AG04450 (cell line): ENCODE measurements around the gene THSD1. TPM values are rescaled to one million over a fixed set of nuclear protein-coding genes. Genes with fewer than 3 reads are reported as not detected.

Experiments used
- CTCF ChIA-PET: fragments of 300-600, 350-600 bp; formaldehyde crosslinking; extraction: SDS; loops from one replicate; lab custom pipeline; 2022; ENCODE audit warnings: antibody characterized with exemption, inconsistent platforms; lab: Charles Lee
- POLR2A ChIA-PET: fragments of 350-600 bp; formaldehyde crosslinking; extraction: SDS; loops from one replicate; lab custom pipeline; 2021; ENCODE audit warnings: antibody characterized with exemption, inconsistent platforms; lab: Yijun Ruan, JAX
- DNase-seq: peaks from one replicate; pipeline ENCODE4 v3.0.0-alpha.2; 2011; ENCODE audit warnings: low read depth, low spot score
- H3K27ac ChIP-seq: one replicate; pipeline ENCODE4 v1.5.1; 2012; ENCODE audit warnings: low read depth, low read length, control low read depth
- H3K27me3 ChIP-seq: one replicate; pipeline ENCODE4 v1.6.0; 2012; ENCODE audit warnings: low read length; ENCODE audit not compliant: control insufficient read depth, insufficient read depth
- H3K4me3 ChIP-seq: 2 replicates; pipeline ENCODE4 v1.5.1; 2011; ENCODE audit warnings: mild to moderate bottlenecking, low read depth, low read length, control low read depth
- H3K9me3 ChIP-seq: 2 replicates; pipeline ENCODE4 v1.5.1; 2012; ENCODE audit warnings: low read length; ENCODE audit not compliant: control insufficient read depth, insufficient read depth
- polyA plus RNA-seq: library from polyadenylated mRNA; depleted of rRNA; stranded (reverse); fragments of >200 nt; gene quantifications from 2 replicates; pipeline ENCODE4 v1.2.3, GENCODE V29; 2011
- TF ChIP-seq, protein P1 (sequence below): IDR thresholded peaks from 2 replicates; pipeline ENCODE4 v1.5.1; 2011; ENCODE audit warnings: low read depth, low read length, control low read depth, inconsistent platforms

Gene THSD1
- polyA plus RNA-seq, 1 experiment: 7.9 TPM

DNA sequence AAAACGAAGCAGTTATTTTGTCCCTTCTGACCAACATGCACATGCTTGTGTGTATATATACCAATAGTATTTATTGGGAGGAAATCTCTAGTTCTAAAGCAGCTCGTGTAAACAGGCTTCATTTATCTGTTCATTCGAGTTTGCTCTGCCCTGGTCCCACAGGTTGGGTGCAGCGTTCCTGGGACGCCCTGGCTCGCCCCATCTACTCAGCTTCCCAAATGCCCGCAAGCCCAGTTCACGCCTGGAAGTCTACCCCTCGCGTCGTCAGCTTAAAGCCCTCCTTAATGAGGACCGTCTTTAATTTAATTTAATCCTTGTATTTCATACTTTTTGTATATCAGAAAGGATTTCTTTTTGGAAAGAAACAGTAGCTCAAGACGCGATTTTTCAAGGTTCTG is 604 bp downstream of the THSD1 start:
- ChIA-PET POLR2A (no interaction called here), CTCF (interaction anchor here (1.6 to 3.9 kb wide), 2 partner anchors 44 to 45 kb away, joined by 4 to 19 read pairs; no protein-coding TSS in a partner anchor)
- Histone ChIP-seq H3K27ac (no peak overlapping the region), H3K27me3 (no peaks in the 10 kb centered on the region), H3K4me3 (peak overlapping the region; percentile 74), H3K9me3 (no peaks in the 10 kb centered on the region; the same call in 1 of the 2 replicates)
- no peak for DNase-seq
- TF ChIP-seq, protein P1, sequence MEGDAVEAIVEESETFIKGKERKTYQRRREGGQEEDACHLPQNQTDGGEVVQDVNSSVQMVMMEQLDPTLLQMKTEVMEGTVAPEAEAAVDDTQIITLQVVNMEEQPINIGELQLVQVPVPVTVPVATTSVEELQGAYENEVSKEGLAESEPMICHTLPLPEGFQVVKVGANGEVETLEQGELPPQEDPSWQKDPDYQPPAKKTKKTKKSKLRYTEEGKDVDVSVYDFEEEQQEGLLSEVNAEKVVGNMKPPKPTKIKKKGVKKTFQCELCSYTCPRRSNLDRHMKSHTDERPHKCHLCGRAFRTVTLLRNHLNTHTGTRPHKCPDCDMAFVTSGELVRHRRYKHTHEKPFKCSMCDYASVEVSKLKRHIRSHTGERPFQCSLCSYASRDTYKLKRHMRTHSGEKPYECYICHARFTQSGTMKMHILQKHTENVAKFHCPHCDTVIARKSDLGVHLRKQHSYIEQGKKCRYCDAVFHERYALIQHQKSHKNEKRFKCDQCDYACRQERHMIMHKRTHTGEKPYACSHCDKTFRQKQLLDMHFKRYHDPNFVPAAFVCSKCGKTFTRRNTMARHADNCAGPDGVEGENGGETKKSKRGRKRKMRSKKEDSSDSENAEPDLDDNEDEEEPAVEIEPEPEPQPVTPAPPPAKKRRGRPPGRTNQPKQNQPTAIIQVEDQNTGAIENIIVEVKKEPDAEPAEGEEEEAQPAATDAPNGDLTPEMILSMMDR: no peak

DNA sequence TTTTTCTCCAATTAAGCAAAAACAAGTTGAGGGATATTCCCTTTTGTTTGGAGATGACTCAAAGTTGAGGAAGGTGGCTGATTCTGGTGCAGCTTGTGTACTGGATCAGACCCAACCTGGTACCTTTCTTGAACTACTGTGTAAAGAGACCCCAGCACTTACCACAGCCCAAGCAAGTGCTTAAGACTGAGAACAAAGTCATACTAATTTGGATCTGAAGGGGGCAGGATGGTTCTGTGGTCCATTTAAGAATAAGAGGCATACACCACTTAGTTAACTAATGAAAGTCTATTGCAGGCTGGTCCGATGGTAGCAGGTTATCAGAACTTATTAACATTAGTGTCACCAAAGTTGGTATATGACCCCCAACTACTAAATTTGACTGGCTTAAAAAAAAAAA is 6.3 kb downstream of the THSD1 start:
- H3K27me3 ChIP-seq: no peaks in the 10 kb centered on the region
- ChIA-PET POLR2A (no interaction called here), CTCF (no interaction called here)
- no peaks in the 10 kb centered on the region for H3K9me3 ChIP-seq
- no peak overlapping the region for H3K27ac ChIP-seq
- TF ChIP-seq, protein P1: peak; percentile 30
- DNase-seq: no peak
- H3K4me3 ChIP-seq: no peak overlapping the region

DNA sequence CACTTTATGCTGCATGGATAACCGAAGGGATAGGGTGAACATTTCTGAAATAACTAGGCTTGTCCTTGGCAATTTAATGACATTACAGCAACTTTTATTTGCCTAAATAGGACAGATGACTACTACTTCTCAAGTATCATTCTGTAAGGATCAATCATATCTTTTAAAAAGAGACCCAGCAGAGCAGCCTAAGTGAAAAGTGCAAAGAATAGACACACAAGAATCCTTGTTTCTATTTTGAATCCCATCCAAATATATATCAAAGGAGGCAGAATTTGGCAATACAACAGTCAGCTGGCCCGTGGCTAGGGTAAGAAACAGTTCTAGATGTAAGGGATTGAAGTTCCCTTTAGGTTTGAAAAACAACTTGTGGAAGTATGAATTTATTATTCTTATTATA is 6.9 kb downstream of the THSD1 start:
- TF ChIP-seq, protein P1: no peak
- POLR2A ChIA-PET: no interaction called here
- DNase-seq: no peak

DNA sequence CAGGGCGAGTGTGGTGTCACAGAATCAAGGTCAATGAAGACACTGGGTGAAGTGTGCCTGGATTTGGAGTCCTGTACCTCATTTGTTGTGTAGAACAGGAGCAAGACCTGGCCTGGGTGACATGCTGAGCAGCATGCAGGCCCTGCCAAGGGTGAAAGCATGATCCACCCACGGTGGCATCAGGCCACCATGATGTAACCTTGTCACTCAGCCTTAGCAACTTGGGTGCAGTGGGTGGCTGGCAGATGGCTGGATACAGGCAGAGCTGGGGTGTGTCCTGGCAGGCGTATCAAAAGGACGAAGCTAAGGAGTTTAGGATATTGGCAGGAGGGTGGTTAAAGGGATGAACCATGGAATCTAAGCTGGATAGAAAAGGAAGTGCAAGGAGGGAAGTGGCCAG is 10.3 kb downstream of the THSD1 start:
- CTCF ChIA-PET: no interaction called here
- Histone ChIP-seq H3K9me3 (no peaks in the 10 kb centered on the region), H3K27me3 (no peaks in the 10 kb centered on the region), H3K4me3 (no peak overlapping the region), H3K27ac (no peak overlapping the region)
- POLR2A ChIA-PET: no interaction called here
- TF ChIP-seq, protein P1: no peak
- DNase-seq: no peak

More for the DNA sequence above, 6.9 kb downstream of the THSD1 start:
- Histone ChIP-seq H3K4me3 (no peak overlapping the region), H3K27me3 (no peaks in the 10 kb centered on the region), H3K9me3 (no peaks in the 10 kb centered on the region), H3K27ac (no peak overlapping the region)
- CTCF ChIA-PET: interaction anchor here (1.5 kb wide), 1 partner anchor 52 kb away, joined by 7 read pairs; no protein-coding TSS in a partner anchor

DNA sequence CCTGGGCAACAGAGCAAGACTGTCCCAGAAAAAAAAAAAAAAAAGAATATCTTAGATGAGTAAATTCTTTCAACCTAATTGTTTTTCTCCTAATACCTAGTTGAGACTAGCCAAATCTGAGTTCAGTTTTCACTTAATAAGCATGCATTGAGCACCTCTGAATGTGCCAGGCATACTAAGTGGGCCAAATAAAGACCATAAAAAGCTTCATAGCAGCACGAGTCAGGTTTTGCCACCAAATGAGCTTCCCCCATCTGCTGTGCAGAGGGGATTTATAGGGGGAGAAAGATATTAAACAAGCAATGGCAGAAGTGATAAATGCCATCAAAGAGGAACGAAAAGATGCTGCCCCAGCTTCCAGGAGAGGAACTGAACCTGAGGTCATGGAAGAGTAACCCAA is 11.4 kb downstream of the THSD1 start:
- Histone ChIP-seq H3K27me3 (no peaks in the 10 kb centered on the region), H3K4me3 (no peak overlapping the region), H3K27ac (no peak overlapping the region), H3K9me3 (no peaks in the 10 kb centered on the region)
- CTCF ChIA-PET: interaction anchor here (0.8 kb wide), 1 partner anchor 15 kb away, joined by 3 read pairs; no protein-coding TSS in a partner anchor
- POLR2A ChIA-PET: no interaction called here
- DNase-seq: no peak
- TF ChIP-seq, protein P1: no peak
